Brain microvascular endothelial cell (primary cell): Measurements from ENCODE around the gene MEGF11.

Experiments
- DNase-seq: peaks from one replicate; pipeline ENCODE4 v3.0.0-alpha.2; 2020
- H3K27ac ChIP-seq: fragments of 250-450 bp; sonication (Bioruptor Pico); 2 replicates; pipeline ENCODE4 v1.5.1; 2020; ENCODE audit warnings: mild to moderate bottlenecking, moderate library complexity
- H3K27me3 ChIP-seq: fragments of 250-450 bp; sonication (Bioruptor Pico); replicated peaks from 2 replicates; pipeline ENCODE4 v1.5.1; 2020; ENCODE audit warnings: mild to moderate bottlenecking
- H3K36me3 ChIP-seq: fragments of 250-450 bp; sonication (Bioruptor Pico); replicated peaks from 2 replicates; pipeline ENCODE4 v1.5.1; 2020; ENCODE audit warnings: mild to moderate bottlenecking
- H3K4me3 ChIP-seq: 2 replicates; pipeline ENCODE4 v1.5.1; 2011; ENCODE audit warnings: low read depth, mild to moderate bottlenecking, control low read depth, low read length, moderate library complexity
- in situ Hi-C: cut with HindIII; loops from 2 replicates; pipeline ENCODE4 v1.10.0; 2017; ENCODE audit warnings: low sequenced_read_pairs, low pct_ligation_motif_present
- TF ChIP-seq, protein P1 (sequence below): IDR thresholded peaks from 2 replicates; pipeline ENCODE4 v1.5.1; 2011; ENCODE audit warnings: low read depth, mild to moderate bottlenecking, moderate library complexity, low read length, control low read depth, inconsistent platforms; ENCODE audit errors: missing control alignments

MEGF11 gene

DNA sequence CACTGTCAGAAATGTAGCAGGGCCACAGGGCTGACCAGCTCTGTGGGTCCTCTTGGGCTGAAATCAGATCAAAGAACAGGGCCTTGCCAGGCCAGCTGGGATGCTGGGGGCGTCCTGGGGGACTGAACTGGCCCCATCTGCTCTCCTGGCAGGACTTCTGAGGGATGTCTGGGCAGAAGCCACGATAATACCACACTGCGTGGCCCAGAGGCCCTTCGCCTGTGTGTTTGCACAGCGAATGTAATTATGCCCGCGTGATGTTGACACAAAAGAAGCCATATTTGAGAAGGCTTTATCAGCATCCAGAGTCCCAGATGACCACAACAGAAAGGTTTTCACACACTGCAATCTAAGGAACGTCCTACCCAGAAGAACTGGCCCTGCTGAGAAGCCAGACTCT, 210.3 kb downstream of the MEGF11 start:
- H3K27ac ChIP-seq: no peak overlapping the region
- H3K4me3 ChIP-seq: no peak overlapping the region
- no peak for DNase-seq
- no peaks in the 10 kb centered on the region for H3K36me3 ChIP-seq
- peaks cover 26% of the 10 kb centered on the region for H3K27me3 ChIP-seq
- in situ Hi-C loops: no loop called here
- TF ChIP-seq, protein P1, sequence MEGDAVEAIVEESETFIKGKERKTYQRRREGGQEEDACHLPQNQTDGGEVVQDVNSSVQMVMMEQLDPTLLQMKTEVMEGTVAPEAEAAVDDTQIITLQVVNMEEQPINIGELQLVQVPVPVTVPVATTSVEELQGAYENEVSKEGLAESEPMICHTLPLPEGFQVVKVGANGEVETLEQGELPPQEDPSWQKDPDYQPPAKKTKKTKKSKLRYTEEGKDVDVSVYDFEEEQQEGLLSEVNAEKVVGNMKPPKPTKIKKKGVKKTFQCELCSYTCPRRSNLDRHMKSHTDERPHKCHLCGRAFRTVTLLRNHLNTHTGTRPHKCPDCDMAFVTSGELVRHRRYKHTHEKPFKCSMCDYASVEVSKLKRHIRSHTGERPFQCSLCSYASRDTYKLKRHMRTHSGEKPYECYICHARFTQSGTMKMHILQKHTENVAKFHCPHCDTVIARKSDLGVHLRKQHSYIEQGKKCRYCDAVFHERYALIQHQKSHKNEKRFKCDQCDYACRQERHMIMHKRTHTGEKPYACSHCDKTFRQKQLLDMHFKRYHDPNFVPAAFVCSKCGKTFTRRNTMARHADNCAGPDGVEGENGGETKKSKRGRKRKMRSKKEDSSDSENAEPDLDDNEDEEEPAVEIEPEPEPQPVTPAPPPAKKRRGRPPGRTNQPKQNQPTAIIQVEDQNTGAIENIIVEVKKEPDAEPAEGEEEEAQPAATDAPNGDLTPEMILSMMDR: no peak

DNA sequence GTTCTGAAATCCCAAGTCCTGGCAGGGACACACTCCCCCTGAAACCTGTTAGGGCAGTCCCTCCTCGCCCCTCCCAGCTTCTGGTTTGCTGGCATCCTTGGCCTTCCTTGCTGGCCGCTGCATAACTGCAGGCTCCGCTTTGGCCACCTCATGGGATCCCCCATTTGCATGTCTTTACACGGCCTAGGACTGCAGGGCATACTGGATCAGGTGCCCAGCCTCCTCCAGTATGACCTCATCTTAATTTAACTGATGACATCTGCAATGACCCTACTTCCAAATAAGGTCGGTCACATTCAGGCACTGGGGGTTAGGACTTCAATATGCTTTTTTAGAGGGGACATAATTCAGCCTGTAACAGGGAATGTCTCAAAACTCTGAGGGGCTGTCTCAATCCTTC, 210.9 kb downstream of the MEGF11 start:
- DNase-seq: no peak
- in situ Hi-C loops: no loop called here
- no peak overlapping the region for H3K4me3 ChIP-seq
- no peaks in the 10 kb centered on the region for H3K36me3 ChIP-seq
- H3K27ac ChIP-seq: no peak overlapping the region
- TF ChIP-seq, protein P1: no peak
- H3K27me3 ChIP-seq: peaks cover 26% of the 10 kb centered on the region

DNA sequence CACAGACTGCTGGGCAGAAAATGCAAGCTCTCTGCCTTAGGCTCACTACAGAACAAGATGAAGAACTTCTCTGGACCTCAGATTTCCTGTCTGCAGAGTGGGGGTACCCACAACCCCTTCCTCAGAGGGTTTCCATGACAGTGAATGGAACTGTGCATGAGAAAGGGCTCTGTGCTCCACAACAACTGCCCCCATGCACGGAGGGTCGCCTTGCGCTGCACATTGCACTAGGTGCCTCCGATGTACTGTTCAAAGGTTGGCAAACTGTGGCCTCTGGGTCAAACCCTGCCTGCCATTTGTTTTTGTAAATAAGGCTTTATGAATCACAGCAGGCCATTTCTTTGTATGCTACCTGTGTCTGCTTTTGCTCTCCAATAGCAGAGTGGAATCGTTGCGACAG, 212.3 kb downstream of the MEGF11 start:
- H3K27ac ChIP-seq: no peak overlapping the region
- TF ChIP-seq, protein P1: no peak
- H3K4me3 ChIP-seq: no peak overlapping the region
- in situ Hi-C loops: no loop called here
- peaks cover 36% of the 10 kb centered on the region for H3K27me3 ChIP-seq
- no peak for DNase-seq
- H3K36me3 ChIP-seq: no peaks in the 10 kb centered on the region

DNA sequence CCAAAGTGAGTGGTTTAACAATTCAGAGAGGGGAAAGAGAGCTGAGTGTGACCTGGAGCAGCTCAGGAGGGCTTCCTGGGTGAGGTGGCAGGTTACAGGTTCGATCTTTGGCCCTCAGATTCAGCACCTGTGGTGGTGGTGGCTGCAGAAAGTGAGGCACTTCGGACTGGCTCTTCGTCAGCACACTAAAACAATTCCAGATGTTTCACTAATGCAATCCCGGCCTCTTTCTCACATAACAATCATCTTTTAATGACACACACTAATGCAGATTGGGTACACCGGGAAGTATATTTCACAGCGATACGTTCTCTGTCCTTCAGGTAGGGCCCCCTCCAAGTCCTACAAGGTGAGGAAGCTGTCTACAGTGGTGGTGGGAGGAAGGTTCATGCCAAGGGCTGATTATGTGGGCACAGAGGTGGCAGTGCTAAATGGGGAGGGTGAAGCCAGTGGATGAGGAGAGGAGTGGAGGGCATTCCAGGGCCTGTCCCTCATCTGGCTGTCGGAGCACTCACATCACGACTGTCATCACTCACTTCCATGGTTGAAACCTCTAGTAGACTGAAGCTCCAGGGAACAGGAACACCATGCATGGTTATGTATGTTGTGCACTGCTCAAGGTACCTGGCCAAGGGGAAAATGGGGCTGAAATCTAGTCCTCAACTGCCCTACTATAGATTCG, 213.2 kb downstream of the MEGF11 start:
- no peak overlapping the region for H3K27ac ChIP-seq
- no peak for DNase-seq
- peaks cover 36% of the 10 kb centered on the region for H3K27me3 ChIP-seq
- in situ Hi-C loops: no loop called here
- H3K36me3 ChIP-seq: no peaks in the 10 kb centered on the region
- H3K4me3 ChIP-seq: no peak overlapping the region
- TF ChIP-seq, protein P1: no peak

DNA sequence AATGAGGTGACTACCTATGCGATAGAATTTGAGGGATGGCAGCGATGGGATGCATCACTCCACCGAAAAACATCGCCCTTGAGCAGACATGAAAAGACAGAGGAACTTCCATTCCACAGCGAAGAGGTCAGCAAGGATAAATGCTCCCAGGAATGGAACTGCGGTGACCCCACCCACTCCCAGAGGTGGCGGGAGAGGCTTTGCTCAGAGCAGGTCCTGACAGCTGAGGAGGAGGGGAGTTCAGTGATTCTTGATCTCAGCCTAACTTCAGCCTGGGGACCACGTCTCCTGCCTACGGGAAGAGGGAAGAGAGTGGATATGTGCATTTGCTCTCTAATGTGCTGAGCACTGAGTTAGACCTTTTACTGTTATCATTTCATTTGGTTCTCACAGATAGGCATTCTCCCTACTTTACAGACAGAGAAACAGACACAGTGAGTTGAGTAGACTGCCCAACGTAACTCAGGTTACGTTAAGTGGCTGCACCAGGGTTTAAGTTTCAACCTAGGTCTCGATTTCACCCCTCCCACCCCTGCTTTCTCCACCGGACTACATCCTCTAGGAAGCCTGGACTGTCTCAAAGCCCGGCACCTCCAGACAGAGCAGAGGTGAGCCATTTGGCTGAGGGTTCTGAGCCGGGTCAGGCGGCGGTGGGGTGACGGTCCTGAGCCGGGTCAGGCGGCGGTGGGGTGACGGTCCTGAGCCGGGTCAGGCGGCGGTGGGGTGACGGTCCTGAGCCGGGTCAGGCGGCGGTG, 214.3 kb downstream of the MEGF11 start:
- in situ Hi-C loops: no loop called here
- no peak for DNase-seq
- TF ChIP-seq, protein P1: no peak
- Histone ChIP-seq H3K27me3 (peaks cover 36% of the 10 kb centered on the region), H3K4me3 (no peak overlapping the region), H3K36me3 (no peaks in the 10 kb centered on the region), H3K27ac (no peak overlapping the region)
